Left colon (tissue), 2 donors: ENCODE data around the gene FAM107B. TPM values are rescaled to one million over a fixed set of nuclear protein-coding genes. Genes with fewer than 3 reads are reported as not detected.
"Not testable (repeated sequence)": the region's sequence is repeated elsewhere in the genome, so short reads cannot be mapped to it uniquely, and the experiment has no call there.

Experiments
- ATAC-seq: fragments of 200-7000 bp; cut with Tn5 transposase; one replicate; pipeline ENCODE4 v1.9.1; 2020; ENCODE audit warnings: mild to moderate bottlenecking, moderate library complexity
- DNase-seq, 2 donors: peaks; one replicate each; pipeline ENCODE4 v3.0.0-alpha.2; 2020
- intact Hi-C, 2 donors: fragments of 100-400 bp; cut with DNase I in 1 of 2; cut with micrococcal nuclease in 1 of 2; formaldehyde crosslinking; loops; one replicate each; pipeline versions ENCODE4 v1.11.2 to v1.14.0; 2022; cut with DNase I, micrococcal nuclease
- total RNA-seq, 2 donors: library from RNA; stranded (reverse); fragmentation: NEBNext Ultra II Directional; extraction: Animal tissue kit (Norgen Biotek cat#: 25700); gene quantifications; one replicate each; pipeline ENCODE4 v1.2.1, GENCODE V29; 2021
- donor health status: DM: no; HTN: no; CAD: no.
- donor health status: DM: yes; HTN: yes; CAD: no.

Gene FAM107B
- total RNA-seq, 2 donors from 2014 or later, result 55.1 to 87.8 TPM

GRCh38 chr10:14676732-14677131 is 98.0 kb downstream of the FAM107B start:
- intact Hi-C loops, result no loop called here
- ATAC-seq, result no peak
- no peak for DNase-seq

DNA sequence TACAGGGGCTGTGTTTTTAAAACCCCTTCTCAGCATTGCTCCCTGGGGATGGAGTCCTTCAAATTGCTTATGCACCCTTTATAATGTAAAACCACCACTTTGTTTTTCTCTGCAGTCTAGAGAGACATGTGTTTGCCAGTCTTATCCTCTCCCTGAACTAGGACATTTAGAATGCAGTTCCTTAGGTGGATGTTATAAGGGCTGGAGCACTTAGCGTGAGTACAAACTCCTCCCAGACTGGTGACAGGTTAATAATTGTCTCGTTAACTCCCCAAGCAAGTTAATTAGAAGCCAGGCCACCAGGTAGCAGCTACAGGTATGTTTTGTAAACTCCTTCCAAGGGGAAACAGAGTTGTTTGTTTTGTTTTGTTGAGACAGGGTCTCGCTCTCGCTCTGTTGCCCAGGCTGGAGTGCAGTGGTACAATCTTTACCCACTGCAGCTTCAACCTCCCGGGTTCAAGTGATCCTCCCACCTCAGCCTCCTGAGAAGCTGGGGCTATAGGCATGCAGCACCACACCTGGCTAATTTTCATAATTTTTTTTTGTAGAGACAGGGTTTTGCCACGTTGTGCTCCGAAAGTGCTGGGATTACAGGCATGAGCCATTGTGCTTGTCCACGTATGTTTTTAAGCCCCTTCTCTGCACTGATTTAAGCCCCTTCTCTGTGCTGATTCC is 100.2 kb downstream of the FAM107B start:
- ATAC-seq (peak; percentile 97), DNase-seq (peak; percentile 24 to 39)

GRCh38 chr10:14673189-14673861 is 101.4 kb downstream of the FAM107B start:
- DNase-seq, result no peak
- ATAC-seq, result no peak
- intact Hi-C loops, result no loop called here

More for the DNA sequence above, 100.2 kb downstream of the FAM107B start:
- intact Hi-C loops, result no loop called here

- ATAC-seq (no peak), DNase-seq (no peak)
- intact Hi-C loops, result no loop called here
These were observed 103.3 kb downstream of the FAM107B start for GRCh38 chr10:14671386-14671831.

GRCh38 chr10:14670551-14671240 is 104.0 kb downstream of the FAM107B start:
- intact Hi-C loops, result no loop called here
- DNase-seq (no peak), ATAC-seq (peak; percentile 9)

DNA sequence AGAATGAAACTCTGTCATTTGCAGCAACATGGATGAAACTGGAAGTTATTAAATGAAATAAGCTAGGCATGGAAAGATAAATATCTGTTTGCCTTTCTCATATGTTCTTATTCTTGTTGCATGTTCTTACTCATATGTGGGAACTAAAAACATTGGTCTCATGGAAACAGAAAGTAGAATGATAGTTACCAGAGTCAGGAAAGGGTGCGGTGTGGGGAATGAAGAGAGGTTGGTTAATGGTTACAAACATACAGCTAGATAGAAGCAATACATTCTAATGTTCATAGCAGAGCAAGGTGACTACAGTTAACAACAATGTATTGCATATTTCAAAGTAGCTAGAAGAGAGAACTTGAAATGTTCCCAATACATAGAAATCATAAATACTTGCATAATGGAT is 105.1 kb downstream of the FAM107B start:
- DNase-seq (no peak), ATAC-seq (peak; percentile 53)
- intact Hi-C loops, result loop anchor here in 1 of 2 donors (5.0 kb wide), 1 partner anchor 62 kb away; no protein-coding TSS in a partner anchor

GRCh38 chr10:14667781-14668180 is 106.9 kb downstream of the FAM107B start:
- no peak for DNase-seq
- intact Hi-C loops, result loop anchor here in 1 of 2 donors (5.0 kb wide), 1 partner anchor 60 kb away; no protein-coding TSS in a partner anchor
- ATAC-seq, result no peak

- intact Hi-C loops, result loop anchor here in 1 of 2 donors (5.0 kb wide), 1 partner anchor 60 kb away; no protein-coding TSS in a partner anchor
- DNase-seq, result no peak
- ATAC-seq, result no peak
These were observed 107.4 kb downstream of the FAM107B start for GRCh38 chr10:14667280-14667679.

- intact Hi-C loops, result loop anchor here in 1 of 2 donors (5.0 kb wide), 1 partner anchor 59 kb away; no protein-coding TSS in a partner anchor
- DNase-seq (no peak), ATAC-seq (no peak)
These were observed 108.5 kb downstream of the FAM107B start for GRCh38 chr10:14665865-14666857.

- DNase-seq, result no peak
- intact Hi-C loops, result loop anchor here in 1 of 2 donors (5.0 kb wide), 1 partner anchor 58 kb away; no protein-coding TSS in a partner anchor
- ATAC-seq, result peak; percentile 69
These were observed 109.4 kb downstream of the FAM107B start for GRCh38 chr10:14665304-14665703.

- DNase-seq, result no peak
- peak; percentile 88 for ATAC-seq
- intact Hi-C loops, result no loop called here
These were observed 110.4 kb downstream of the FAM107B start for GRCh38 chr10:14664345-14664744.

DNA sequence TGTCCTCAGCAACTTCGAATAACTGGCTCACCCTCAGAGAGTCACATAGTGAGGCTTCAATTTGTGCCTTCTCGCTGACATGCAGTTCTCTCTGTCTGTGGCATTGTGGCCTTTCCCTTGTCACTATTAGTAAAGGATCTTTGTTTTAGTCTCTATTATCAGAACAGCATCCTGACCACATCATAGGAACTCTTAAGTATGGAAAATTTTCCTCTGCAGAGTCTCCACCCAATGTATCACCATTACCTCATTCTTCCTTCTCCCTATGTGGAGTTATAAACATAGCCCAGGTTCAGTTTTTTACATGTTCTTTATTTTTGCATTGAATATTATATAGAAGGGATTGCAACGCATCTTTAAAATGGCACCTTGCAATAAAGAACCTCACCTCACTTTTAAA is 112.9 kb downstream of the FAM107B start:
- intact Hi-C loops, result no loop called here
- ATAC-seq (no peak), DNase-seq (no peak)

DNA sequence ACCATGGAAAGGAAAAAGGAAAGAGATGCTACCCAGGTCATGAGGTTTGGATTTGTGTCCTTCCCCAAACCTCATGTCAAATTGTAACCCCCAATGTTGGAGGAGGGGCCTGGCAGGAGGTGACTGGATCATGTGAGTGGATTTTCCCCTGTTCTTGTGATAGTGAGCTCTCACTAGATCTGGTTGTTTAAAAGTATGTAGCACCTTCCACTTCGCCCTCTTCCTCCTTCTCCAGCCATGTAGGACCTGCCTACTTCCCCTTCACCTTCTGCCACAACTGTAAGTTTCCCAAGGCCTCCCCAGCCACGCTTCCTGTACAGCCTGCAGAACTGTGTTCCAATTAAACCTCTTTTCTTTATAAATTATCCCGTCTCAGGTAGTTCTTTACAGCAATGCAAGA is 113.9 kb downstream of the FAM107B start:
- intact Hi-C loops, result no loop called here
- ATAC-seq, result no peak

DNA sequence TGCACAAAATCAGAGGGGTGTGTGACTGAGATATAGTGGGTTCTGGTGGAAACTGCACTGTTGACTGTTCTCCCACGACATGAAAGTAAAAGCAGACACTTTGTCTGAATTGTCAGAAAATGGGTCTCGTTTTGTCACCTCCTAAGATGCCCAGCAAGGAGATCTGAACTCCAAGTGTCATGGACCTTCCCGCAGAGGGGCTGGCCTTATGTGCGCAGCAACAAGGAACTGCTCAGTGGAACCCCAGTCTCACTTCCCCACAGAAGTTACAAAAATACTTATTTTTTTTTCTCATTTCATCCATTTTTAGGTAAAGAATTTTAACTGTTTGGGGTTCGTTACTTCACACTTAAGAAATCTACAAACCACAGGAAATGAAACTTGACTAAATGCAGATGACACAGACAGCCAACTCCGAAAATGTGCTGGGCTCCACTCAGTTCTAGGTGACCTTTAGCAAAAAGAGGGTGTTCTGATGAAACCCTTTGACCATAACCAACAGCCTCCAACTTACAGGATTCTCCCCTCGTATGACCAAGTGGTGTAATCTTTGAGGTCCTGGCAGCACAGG is 115.0 kb downstream of the FAM107B start:
- no peak for ATAC-seq
- DNase-seq, result peak; percentile 34 to 43
- intact Hi-C loops, result no loop called here

More for the DNA sequence above, 113.9 kb downstream of the FAM107B start:
- no peak for DNase-seq

- ATAC-seq, intact Hi-C loops: not testable (repeated sequence)
These were observed 115.6 kb downstream of the FAM107B start for GRCh38 chr10:14659137-14659536.

GRCh38 chr10:14658331-14659127 is 116.2 kb downstream of the FAM107B start:
- DNase-seq, result no peak
- intact Hi-C loops, result no loop called here
- no peak for ATAC-seq

More at GRCh38 chr10:14659137-14659536, 115.6 kb downstream of the FAM107B start:
- DNase-seq, result not testable (repeated sequence)
